Epidermal melanocyte (primary cell): ENCODE results near the gene MRPS5.

ENCODE experiments used
- DNase-seq: peaks from one replicate; pipeline ENCODE4 v3.0.0; 2011; ENCODE audit warnings: low spot score; ENCODE audit not compliant: insufficient read length

The MRPS5 gene

DNA sequence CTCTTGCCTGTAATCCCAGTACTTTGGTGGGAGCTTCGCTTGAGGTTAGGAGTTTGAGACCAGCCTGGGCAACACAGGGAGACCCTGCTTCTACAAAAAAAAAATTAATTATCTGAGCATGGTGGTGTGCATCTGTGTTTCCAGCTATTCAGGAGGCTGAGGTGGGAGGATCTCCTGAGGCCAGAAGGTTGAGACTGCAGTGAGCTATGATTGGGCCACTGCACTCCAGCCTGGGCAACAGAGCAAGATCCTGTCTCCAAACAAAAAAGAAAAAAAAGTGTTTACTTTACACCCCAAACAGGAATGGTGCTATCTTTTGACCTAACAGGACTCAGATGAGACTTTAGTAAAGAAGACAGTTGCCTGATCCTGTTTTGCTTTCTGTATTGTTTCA is 60.5 kb downstream of the MRPS5 start:
- no peak for DNase-seq

DNA sequence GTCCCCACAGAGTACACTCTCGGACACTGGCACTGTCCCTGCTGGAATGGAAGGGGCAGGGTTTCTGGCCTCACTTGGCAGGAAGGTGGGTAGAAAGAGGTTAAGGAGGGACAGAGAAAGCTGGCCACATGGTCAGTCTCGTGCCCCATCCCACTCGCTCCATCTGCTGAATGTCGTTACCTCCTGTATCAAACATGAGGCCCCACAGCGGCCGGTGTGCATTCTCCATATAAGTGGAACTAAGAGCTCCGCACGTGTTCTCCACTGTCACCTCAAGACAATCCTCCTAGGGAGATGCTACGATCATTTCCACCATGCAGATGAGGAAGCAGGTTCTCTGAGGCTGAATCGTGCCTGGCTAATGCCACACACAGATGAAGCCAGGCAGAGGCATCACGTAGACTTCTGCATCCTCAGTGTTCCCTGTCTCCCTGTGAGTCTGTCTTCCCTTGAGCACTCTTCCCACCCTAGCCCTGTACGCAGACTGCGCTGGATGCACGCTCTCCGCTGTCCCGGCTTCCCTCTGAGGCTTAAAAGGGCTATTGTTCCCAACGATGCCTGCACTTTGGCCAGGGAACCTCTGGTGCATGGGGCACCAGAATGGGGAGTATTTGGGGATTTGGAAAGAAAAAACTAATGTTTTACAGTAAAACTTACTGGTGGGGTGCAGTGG is 61.0 kb downstream of the MRPS5 start:
- DNase-seq, result no peak

DNA sequence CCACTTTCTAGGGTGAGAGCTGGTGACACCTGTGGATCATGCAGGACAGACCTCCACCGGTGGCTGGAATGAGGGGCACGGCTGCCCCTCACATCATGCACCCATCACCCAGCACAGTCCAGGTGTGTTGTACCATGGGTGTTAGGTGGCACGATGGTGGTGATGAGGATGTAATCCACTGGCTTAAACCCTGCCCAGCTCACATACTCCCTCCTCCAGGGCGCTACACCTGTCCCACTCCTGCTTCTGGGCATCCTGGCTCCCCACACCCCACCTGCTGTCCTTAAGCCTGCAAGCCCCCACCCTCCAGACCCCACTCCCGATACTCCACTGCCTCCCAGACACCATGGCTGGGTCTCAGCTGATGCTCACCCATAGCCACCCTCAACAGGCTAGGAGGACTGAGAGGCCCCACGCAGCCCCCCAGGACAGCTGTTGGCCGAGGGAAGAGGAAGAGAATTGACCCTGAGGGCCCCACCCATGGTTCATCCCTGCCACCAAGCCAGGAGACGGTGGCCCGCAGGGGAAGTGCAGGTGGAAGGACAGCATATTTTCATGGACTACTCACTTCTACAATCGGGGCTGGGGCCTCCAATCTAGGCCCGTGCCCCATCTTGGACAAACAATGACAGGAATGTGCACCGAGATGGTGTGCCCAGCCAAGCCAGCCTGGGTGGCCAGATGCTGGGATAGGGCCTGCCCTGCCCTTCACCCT is 61.8 kb downstream of the MRPS5 start:
- no peak for DNase-seq

DNA sequence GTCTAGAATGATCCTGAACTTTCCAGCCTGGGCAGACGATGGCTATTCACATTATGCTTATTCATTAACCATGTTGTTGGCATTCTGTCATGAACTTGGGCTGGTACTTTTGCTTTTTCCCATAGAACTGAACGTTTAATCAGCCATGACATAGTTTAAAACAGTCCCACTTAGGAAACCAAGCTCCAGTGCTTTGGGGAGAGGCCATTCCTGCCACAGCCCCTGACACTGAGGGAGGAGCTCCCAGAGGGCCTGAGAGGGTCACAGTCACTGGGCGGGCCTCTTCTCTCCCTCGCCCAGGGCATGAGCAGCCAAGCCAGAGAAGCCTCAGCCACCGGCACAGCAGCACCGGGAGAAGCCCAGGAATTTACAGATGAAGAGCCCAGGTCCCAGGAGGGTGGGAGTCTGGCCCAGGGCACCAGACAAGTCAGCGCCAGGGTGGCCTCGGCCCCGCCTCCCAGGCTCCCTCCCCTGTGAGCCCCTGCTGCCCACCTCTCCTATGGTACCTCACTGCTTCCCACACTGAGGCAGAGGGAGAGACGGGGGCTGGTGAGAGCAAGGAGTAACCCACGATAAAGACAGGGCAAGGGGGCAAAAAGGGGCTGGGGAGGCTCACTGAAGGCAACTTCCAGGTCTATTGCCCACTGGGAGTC is 62.5 kb downstream of the MRPS5 start:
- no peak for DNase-seq

DNA sequence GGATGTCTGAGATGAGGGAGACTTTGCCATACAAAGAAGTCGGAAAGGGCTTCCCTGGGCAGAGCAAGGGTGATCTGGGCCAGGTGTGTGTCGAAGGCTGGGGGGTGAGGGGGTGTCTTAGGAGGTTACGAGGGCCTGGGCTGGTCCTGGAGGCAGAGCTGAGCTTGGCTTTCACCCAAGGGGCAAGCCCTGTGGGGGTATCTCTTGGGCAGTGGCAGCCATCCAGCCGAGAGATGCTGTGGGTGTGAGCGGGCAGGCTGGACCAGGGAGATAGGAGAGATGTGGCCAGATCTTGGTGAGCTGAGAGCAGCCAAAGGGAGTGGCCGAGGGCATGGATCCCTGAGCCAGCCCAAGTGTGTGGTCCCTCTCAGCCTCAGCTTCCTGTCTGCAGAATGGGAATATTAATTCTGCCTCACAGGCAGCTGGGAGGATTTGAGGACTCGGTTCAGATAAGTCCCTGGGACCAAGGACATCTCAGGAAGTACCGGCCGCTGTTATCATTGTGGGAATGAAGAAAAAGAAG is 63.1 kb downstream of the MRPS5 start:
- no peak for DNase-seq

DNA sequence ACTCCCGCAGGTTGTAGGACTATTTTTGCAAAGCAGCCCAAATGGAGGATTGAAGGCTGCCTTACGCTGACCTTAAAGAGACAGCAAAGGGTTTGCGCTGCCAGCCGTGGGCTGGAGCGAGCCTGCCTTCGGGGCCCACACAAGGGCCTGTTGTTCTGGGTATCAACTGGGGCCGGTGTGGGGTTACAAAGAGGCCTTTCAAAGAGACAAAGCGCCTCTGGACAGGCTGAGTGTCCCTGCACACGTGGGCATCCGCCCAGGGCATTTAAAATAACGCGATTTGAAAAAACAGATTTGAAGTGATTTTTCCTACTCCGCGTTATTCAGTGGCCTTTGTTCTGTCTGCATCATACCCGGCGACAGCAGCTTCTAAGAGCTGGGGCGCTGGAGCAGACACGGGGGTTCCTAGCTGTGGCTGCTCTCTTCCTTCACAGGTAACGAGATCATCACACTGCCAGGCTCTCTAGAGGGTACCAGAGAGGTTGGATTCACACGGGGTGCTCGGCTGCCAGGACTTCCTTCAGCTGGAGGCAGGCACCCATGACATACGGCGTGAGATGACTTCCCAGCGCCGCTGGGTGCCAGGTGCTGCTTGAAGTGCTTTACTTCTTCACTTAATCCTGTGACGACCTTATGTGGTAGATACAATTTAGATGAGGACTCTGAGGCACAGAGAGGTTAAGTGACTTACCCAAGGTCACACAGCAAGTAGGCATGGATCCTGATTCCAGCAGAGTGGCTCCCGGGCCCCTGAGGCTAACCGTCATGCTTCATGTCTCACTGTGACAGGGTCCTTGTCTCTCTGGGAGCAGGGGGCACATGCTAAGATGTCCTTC is 63.9 kb downstream of the MRPS5 start:
- DNase-seq, result peak; percentile 67

DNA sequence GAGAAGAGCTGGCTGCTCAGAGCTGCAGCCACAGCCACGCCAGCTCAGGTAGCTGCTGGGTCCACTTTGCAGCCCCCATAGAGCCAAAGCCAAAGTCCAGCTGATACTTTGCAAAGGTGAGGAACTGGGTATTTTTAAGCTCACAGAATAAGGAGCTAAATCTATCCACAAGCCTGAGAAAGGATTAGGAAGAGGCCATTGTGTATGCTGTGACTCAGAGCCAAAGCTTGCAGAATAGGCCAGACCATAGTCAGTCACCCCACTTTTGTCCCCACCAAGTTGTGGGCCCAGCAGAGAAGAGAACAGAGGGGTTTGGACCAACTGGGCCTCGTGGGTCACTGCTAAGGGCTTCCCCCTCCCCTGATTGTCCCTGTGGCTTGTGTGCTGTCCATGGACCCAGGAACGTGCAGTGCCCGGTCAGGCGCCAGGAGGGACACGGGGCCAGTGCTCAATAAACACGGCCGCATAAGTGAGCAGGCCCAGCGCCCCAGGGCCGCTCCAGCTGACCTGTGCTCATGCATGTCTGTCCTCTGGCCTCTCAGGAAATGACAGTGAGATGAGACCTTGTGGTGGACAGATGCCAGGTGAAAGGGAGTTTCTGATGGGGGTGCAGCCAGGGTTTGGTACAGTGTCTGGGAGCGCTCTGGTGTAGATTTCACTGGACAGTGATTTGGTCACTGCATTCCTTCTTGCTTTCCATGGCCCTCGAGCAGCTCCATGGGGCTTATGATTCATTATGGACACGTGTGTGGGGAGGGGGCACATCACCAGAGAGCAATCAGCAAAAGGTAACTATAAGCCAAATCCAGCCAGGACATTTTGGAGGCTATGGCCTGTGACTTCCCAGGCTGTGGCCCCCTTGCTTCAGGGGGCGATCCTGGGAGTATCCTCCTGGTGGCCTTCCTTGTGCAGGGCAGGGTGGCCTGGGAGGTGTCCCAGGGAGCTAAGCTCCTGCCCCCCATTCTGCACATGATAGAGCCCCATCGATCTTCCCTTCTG is 64.8 kb downstream of the MRPS5 start:
- no peak for DNase-seq

DNA sequence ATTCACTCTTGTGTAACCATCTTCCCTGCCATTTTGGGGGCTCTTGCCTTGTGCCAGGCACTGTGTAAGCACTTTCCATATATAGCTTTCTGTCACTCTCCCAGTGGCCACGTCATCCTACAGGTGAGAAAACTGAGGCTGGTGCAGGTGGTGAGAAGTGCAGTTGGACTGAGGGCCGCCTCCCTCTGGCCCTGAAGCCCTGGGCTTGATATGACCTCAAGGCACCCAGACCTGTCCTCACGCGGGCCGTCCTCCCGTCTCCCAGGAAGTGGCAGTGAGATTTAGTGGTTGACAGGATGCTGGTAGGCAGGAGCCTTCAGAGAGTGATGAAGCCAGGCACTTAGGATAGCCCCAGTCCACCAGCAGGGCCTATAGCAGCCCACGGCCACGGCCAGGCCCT is 65.6 kb downstream of the MRPS5 start:
- DNase-seq, result no peak

DNA sequence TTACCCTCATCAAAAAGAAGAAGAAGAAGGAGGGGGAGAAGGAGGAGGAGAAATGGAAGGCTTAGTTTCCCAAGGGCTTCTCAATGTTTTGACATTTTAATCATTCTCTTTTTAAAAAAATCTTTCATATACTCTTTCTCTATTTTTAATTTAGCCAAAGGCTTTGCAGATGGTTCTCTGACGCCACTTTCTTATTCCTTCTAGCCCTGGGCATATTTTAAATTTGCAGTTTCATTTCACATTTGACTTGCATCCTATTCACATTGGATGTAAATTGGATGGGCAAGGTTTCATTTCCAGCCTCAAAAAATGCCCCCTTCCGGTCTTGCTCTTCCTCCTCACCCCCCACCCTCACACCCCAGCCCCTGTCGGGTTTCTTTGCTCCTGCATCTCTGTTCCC is 66.3 kb downstream of the MRPS5 start:
- DNase-seq, result no peak

DNA sequence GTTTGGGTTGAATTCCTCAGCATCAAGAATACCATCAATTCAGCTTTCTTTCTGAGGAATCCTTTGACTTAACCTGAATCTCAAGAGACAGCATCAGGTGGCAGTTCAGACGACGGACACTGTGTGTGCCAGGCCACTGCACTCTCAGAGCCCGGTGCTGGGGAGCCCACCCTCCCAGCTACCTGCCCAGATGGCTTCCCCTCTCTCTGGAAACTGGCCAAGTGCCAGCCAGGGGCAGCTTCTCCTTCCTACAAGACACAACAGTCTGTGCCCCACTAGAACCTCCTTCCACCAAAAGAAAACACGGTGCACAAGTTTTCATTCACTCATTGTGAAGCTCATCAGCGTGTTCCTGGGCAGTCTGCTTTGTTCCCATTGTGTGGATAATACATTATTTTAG is 67.6 kb downstream of the MRPS5 start:
- DNase-seq, result no peak

DNA sequence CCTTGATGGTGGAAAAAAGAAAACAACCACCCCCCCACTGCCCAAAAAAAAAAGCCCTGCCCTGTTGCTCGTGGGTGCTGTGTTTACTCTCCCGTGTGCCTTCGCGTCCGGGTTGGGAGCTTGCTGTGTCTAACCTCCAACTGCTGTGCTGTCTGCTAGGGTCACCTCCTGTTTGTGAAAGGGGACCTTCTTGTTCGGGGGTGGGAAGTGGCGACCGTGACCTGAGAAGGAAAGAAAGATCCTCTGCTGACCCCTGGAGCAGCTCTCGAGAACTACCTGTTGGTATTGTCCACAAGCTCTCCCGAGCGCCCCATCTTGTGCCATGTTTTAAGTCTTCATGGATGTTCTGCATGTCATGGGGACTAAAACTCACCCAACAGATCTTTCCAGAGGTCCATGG is 68.1 kb downstream of the MRPS5 start:
- no peak for DNase-seq

DNA sequence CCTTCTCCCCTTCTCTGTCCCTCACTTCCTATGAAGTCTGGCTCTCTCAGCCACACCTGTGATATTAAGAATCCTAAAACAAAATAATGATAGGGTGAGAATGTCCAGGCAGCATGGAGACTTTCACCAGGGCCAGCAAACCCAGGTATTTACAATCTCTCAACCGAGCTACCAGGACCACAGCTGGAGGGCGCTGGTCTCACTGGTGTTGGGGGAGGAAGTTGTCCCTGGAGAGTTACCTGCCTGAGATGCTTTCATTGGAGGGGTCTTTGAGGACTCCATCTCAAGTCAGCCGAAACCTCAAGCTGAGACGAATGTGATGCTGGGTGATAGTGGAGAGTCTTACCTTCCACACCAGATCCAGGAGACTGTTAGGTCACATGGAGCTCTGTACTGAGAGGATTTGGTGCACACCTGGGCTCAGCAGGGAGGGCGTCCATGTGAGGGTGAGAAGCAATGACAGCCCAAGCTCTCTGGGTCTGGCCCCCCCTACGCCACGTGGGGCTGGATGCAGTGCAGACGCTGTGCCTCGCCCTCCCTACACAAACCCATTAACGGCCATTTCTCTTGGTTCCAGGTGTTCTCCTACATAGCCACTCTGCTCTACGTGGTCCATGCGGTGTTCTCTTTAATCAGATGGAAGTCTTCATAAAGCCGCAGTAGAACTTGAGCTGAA is 68.7 kb downstream of the MRPS5 start:
- no peak for DNase-seq

DNA sequence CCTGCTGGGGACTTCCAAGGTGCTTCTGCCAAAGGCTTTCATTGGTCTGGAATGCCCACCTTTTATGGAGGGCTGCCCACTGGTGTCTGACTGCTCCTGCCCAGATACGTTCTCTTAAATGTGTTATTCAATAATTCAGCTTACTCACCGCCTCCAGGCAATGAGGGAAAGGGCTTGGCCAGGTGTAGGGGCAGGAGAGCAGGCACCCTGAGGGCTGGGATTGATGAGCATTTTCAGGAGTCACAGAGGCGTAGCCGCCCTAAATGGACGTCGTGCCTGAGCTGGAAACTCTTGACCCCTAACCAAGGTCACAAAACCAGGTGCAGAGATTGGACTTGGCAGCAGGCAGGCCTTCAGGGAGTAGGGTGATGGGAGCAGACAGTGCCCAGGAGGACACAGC is 69.3 kb downstream of the MRPS5 start:
- DNase-seq, result no peak

DNA sequence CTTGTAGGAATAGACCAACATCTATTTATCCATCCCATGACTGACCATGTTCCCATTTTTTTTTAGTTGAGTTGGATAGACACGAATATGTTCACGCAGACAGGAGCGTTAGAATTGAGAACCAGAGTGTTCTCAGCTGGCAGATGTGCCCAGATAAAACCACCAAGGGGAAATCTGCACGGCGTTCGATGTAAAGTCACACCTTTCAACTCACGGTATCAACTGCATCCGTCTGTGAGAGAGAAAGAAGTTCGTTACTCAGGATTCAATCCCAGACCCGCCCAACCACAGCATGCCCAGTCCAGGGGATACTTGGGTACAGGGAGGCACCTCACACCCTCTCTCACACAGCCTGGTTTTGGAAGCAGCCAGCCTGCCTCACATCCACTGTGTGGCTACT is 70.0 kb downstream of the MRPS5 start:
- no peak for DNase-seq

DNA sequence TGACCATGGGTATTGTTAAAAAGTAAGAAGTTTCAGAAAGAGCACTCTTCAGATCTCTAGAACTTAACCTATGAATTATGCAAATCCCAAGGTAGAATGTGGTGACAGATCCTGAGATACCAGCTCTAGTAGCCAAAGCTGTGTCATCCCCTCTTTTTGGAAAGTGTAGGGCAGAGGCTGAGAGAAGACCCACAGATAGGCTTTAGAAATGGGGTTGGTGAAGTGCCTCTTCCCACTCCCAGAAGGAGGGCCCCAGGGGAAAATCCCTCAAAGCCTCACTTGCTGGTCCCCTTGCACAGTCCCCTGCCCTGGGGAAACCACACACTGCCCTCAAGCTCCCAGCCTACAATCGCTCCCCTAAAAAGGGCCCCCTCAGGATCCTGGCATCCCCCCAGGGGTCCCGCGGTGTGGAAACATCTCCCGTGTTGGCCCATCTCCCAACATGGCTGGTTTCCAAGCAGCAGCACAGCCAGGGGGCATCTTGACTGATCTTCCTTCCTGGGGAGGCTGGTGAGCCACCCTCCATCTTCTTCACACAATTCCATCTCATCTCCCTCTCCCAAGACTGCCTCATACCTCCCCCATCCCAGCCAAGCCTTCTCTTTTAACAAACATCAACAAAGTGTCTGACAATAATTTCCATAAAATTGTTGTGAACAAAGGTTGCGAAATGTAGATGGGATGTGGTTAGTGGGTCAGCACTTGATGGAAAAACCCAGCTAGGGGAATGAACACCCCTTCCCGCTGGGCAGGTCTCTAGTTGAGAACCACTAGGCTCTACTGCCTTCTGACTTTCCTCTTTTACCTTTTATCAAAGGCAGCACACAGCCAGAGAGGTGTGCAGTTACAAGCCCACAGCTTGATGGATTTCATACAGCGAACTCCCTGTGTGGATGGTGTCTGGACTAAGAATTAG is 71.0 kb downstream of the MRPS5 start:
- no peak for DNase-seq

DNA sequence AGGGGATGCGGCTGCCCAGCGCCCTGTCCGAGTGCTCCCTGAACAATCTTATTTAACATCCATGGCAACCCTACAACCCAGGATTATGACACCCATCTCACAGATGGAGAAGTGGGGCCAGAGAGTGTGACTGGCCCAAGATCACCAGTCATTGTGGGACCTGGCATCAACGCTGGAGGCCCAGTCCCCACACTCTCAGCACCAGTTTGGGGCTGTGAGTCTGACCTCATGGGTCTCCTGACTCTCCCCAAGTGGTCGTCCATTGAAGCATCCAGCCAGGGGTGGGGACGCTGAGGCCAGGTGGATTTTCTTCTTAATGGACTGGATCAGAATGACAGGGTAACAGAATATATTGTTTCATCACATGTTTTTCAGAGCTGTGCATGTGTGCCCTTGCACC is 71.6 kb downstream of the MRPS5 start:
- no peak for DNase-seq

DNA sequence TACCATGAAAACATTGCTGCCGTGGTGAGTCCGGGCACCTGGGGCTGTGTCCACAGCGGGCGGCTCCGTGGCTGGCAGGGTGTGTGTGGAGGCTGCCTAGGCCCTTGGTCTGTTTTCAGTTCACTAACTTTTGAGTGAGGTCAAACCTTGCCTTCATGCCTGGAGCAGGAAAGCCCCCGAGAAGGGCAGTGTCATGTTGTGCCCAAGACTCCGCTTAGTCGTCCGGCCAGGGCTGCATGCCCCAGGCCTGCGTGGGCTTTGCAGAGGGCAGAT is 72.0 kb downstream of the MRPS5 start:
- no peak for DNase-seq

DNA sequence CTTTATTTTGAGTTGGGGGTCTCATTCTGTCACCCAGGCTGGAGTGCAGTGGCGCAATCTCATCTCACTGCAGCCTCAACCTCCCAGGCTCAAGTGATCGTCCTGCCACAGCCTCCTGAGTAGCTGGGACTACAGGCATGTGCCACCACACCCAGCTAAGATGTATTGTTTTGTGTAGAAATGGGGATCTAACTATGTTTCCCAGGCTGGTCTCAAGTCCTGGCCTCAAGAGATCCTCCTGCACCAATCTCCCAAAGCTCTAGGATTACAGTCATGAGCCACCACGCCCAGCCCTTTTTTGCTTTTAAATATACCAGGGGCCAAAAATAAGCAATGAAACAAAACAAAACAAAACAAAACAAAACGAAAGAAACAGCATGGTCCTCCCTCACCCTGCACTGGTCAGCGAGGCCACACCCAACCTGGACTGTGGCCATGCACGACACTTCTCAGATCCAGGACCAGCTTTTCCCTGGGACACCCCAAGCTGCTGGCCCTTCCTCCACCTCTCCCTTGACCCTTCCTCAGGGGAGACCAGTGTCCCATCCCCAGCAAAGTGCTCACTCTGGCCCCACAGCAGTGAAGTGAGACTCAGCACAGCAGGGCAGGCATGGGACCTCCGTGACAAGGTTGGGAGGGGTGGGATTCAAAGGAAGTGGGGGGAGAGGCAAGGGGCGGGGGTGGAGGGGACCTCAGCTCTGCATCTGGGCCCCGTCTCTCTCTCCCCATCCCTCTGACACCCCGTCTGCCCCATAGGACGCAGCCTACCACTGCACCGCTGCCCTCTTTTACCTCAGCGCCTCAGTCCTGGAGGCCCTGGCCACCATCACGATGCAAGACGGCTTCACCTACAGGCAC is 72.6 kb downstream of the MRPS5 start:
- DNase-seq, result no peak
